A673 (cell line): ENCODE data around the gene CDRT15L2.
"Not testable (repeated sequence)": the region's sequence is repeated elsewhere in the genome, so short reads cannot be mapped to it uniquely, and the experiment has no call there.

Experiments used
- CTCF ChIP-seq: fragments of 300-800, 200-600 bp; sonication (generic); conservative IDR thresholded peaks from 2 replicates; pipeline ENCODE4 v1.5.1; 2017; ENCODE audit warnings: low read depth, mild to moderate bottlenecking, antibody characterized with exemption, low read length, moderate library complexity, mixed read lengths
- EZH2 ChIP-seq: fragments of 200-600 bp; sonication (generic); IDR thresholded peaks from 2 replicates; pipeline ENCODE4 v1.6.1; 2017; ENCODE audit warnings: borderline replicate concordance, low read depth, mild to moderate bottlenecking, mixed read lengths, antibody characterized with exemption, low read length; ENCODE audit not compliant: poor library complexity, severe bottlenecking

GRCh38 chr17:20568604-20569003 is 10.9 kb upstream of the CDRT15L2 start:
- not testable (repeated sequence) for TF ChIP-seq CTCF, EZH2
